Stimulated activated CD4-positive, alpha-beta T cell treated with anti-CD3 and anti-CD28 coated beads, Interleukin-2, amount 100 ng/mL, for 24 hours (primary cell): Measurements from ENCODE around the gene OR52E6.

Source experiments
- DNase-seq, 2 donors: peaks; one replicate each; pipeline ENCODE4 v3.0.0-alpha.2; 2020

Gene OR52E6

GRCh38 chr11:5791165-5791564 is 50.5 kb downstream of the OR52E6 start, which contains the start of gene OR52N1:
Gene OR52N1, minus strand, starts transcription at chr11:5791265. Its CDS starts 2,449 bp downstream, at chr11:5788816.
- no peak for DNase-seq
